Gastroesophageal sphincter (tissue), 4 donors: Measurements from ENCODE around the gene KLHL22. TPM values are rescaled to one million over a fixed set of nuclear protein-coding genes. Genes with fewer than 3 reads are reported as not detected.

Experiments
- ATAC-seq: fragments of 150-250 bp; one replicate; pipeline ENCODE4 v1.9.1; 2016; ENCODE audit warnings: mild to moderate bottlenecking, moderate library complexity
- H3K27ac ChIP-seq, 4 donors: fragments of 200-600 bp; sonication (generic) in 3 of 4; 1 replicate in 3 of 4; 2 replicates in 1 of 4; pipeline ENCODE4 v1.5.1; 2016 to 2019
- H3K27me3 ChIP-seq: fragments of 200-600 bp; sonication (generic); one replicate; pipeline ENCODE4 v1.5.1; 2019
- H3K36me3 ChIP-seq, 2 donors: fragments of 200-600 bp; sonication (generic); one replicate each; pipeline ENCODE4 v1.5.1; 2019; ENCODE audit warnings: control low read depth in 1 of 2
- H3K4me1 ChIP-seq, 3 donors: fragments of 200-600 bp; sonication (generic); 1 replicate in 2 of 3; 2 replicates in 1 of 3; pipeline ENCODE4 v1.5.1; 2016 to 2019; ENCODE audit warnings: control low read depth in 2 of 3
- H3K4me3 ChIP-seq, 2 donors: fragments of 200-600 bp; sonication (generic); one replicate each; pipeline ENCODE4 v1.5.1; 2019; ENCODE audit warnings: mild to moderate bottlenecking in 1 of 2, moderate library complexity in 1 of 2
- H3K9me3 ChIP-seq, 3 donors: fragments of 200-600 bp; sonication (generic); one replicate each; pipeline ENCODE4 v1.5.1; 2017 to 2019; ENCODE audit warnings: control low read depth in 2 of 3
- CTCF ChIP-seq, 4 experiments: fragments of 200-600 bp in 2 of 4; fragments of 450-650 bp in 2 of 4; sonication (generic) in 1 of 4; IDR thresholded peaks; one replicate each; pipeline ENCODE4 v1.5.1; 2017 to 2019; ENCODE audit warnings: antibody characterized with exemption in 4 of 4, mild to moderate bottlenecking in 2 of 4, moderate library complexity in 2 of 4
- EP300 ChIP-seq: sonication (generic); formaldehyde crosslinking; IDR thresholded peaks from one replicate; pipeline ENCODE4 v1.6.1; 2017; ENCODE audit warnings: antibody characterized with exemption, mild to moderate bottlenecking
- POLR2A ChIP-seq, 2 donors: fragments of 450-650 bp; IDR thresholded peaks; one replicate each; pipeline ENCODE4 v1.6.1; 2017; ENCODE audit warnings: antibody characterized with exemption in 2 of 2, mild to moderate bottlenecking in 2 of 2, moderate library complexity in 1 of 2
- POLR2AphosphoS5 ChIP-seq: sonication (generic); formaldehyde crosslinking; IDR thresholded peaks from one replicate; pipeline ENCODE4 v1.6.1; 2017; ENCODE audit warnings: antibody characterized with exemption
- WGBS, 2 donors: methylation state at CpG; one replicate each; pipeline ENCODE4 v1.1.5; 2018; ENCODE audit warnings: low coverage in 1 of 2; 5-methylcytosine and 5-hydroxymethylcytosine counted together
- total RNA-seq, 4 donors: library from RNA; depleted of rRNA; stranded (reverse); fragments of >200 nt; gene quantifications; one replicate each; pipeline ENCODE4 v1.1.0, GENCODE V29; 2016

Gene KLHL22
- total RNA-seq, 4 donors from 2014 or later = 25.0 to 44.5 (median 33.9) TPM

- no peaks in the 10 kb centered on the region for H3K27me3 ChIP-seq
- no peaks in the 10 kb centered on the region for H3K9me3 ChIP-seq
- no peak overlapping the region for H3K4me3 ChIP-seq
- no peak overlapping the region for H3K27ac ChIP-seq
- no peak for TF ChIP-seq CTCF (IDR thresholded peaks at IDR 0.05)
- TF ChIP-seq POLR2A (IDR thresholded peaks at IDR 0.05) = no peak
- TF ChIP-seq POLR2AphosphoS5 = no peak
- no peak for TF ChIP-seq EP300
- no peak for ATAC-seq
- no peaks in the 10 kb centered on the region for H3K4me1 ChIP-seq
- WGBS, 2 donors = 94 to 100% methylated on average over 3 of the region's 6 CpGs
- H3K36me3 ChIP-seq = peaks cover 0 to 74% of the 10 kb centered on the region in 2 donors
Measured at GRCh38 chr22:20403779-20404140, 91.8 kb downstream of the KLHL22 start.

- Histone ChIP-seq H3K4me3 (no peak overlapping the region), H3K4me1 (no peaks in the 10 kb centered on the region), H3K27ac (no peak overlapping the region), H3K27me3 (no peaks in the 10 kb centered on the region), H3K36me3 (peaks cover 0 to 74% of the 10 kb centered on the region in 2 donors), H3K9me3 (no peaks in the 10 kb centered on the region)
- ATAC-seq = no peak
- TF ChIP-seq EP300 (no peak), POLR2A (IDR thresholded peaks at IDR 0.05) (no peak), CTCF (IDR thresholded peaks at IDR 0.05) (no peak), POLR2AphosphoS5 (no peak)
- whole genome bisulfite sequencing, 2 donors = 88 to 92% methylated on average over 6 to 8 of the region's 9 CpGs
Measured at GRCh38 chr22:20402960-20403778, 92.4 kb downstream of the KLHL22 start.

GRCh38 chr22:20401376-20402014, 94.1 kb downstream of the KLHL22 start:
- Histone ChIP-seq H3K27ac (no peak overlapping the region), H3K9me3 (no peaks in the 10 kb centered on the region), H3K4me3 (no peak overlapping the region), H3K4me1 (peaks cover 0 to 5% (median 0%) of the 10 kb centered on the region in 3 donors), H3K27me3 (no peaks in the 10 kb centered on the region), H3K36me3 (peaks cover 0 to 58% of the 10 kb centered on the region in 2 donors)
- TF ChIP-seq EP300 (no peak), CTCF (IDR thresholded peaks at IDR 0.05) (no peak), POLR2AphosphoS5 (no peak), POLR2A (IDR thresholded peaks at IDR 0.05) (no peak)
- 87 to 91% methylated on average over 6 to 8 of the region's 13 CpGs for WGBS, 2 donors
- ATAC-seq = no peak

- TF ChIP-seq POLR2AphosphoS5 = no peak
- TF ChIP-seq CTCF (IDR thresholded peaks at IDR 0.05) = no peak
- TF ChIP-seq EP300 = no peak
- TF ChIP-seq POLR2A (IDR thresholded peaks at IDR 0.05) = no peak
- Histone ChIP-seq H3K4me1 (peaks cover 0 to 12% (median under 1%) of the 10 kb centered on the region in 3 donors), H3K27me3 (no peaks in the 10 kb centered on the region), H3K27ac (no peak overlapping the region), H3K4me3 (no peak overlapping the region), H3K9me3 (no peaks in the 10 kb centered on the region), H3K36me3 (peaks cover 0 to 51% of the 10 kb centered on the region in 2 donors)
- WGBS, 2 donors = 93 to 94% methylated on average over 3 to 10 of the region's 15 CpGs
- no peak for ATAC-seq
Measured at GRCh38 chr22:20400606-20401375, 94.8 kb downstream of the KLHL22 start.
